ENCODE data around the gene CMC2.

Gene CMC2

DNA sequence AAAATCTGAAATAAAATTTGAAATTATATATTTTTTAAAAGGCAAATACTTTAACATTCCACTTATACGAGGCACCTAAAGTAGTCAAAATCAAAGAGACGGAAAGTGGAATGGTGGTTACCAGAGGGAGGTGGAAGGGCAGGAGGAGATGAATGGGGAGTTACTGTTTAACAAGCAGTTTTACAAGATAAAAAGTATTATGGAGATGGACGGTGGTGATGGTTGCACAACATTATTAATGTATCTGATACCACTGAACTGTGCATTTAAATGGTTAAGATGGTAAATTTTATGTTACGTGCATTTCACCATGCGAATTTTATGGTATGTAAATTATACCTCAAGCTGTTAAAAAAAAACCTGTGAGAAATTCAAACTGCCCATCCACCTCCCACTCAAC lies 5.4 kb downstream of the CMC2 start:
- DNase-seq = no peak

- DNase-seq = no peak
Measured at GRCh38 chr16:81000873-81001272, 5.8 kb downstream of the CMC2 start.

GRCh38 chr16:80997964-80998620 lies 8.6 kb downstream of the CMC2 start:
- DNase-seq = no peak

GRCh38 chr16:80997139-80997798 lies 9.4 kb downstream of the CMC2 start:
- DNase-seq = peak; percentile 22

- no peak for DNase-seq
Measured at GRCh38 chr16:80996688-80997138, 10.0 kb downstream of the CMC2 start.

GRCh38 chr16:80994451-80994850 lies 12.2 kb downstream of the CMC2 start:
- peak; percentile 47 for DNase-seq

GRCh38 chr16:80993834-80994233 lies 12.9 kb downstream of the CMC2 start:
- no peak for DNase-seq

DNA sequence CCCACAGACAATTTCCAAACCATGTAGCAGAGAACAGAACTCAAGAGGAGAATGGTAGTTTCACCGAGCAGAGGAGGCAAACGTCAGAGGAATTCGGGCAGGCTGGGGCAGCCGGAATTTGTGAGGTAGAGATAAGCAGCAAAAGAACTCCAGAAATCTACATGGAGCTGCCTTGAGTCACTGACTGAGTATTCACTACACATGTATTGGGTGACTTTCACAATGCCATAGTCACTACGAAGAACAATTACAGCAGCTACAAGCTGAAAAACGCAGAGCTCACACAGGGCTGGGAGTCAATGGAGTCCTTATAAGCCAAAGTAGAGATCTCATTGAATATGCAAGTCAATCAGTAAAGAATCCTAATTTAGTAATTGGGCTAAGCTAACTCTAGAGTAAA lies 13.4 kb downstream of the CMC2 start:
- peak; percentile 83 for DNase-seq

GRCh38 chr16:80992676-80993293 lies 13.9 kb downstream of the CMC2 start:
- DNase-seq = no peak

GRCh38 chr16:80991792-80992430 lies 14.8 kb downstream of the CMC2 start:
- DNase-seq = no peak

- DNase-seq = no peak
Measured at GRCh38 chr16:80990978-80991377, 15.7 kb downstream of the CMC2 start.

GRCh38 chr16:80990577-80990976 lies 16.1 kb downstream of the CMC2 start:
- DNase-seq = no peak

DNA sequence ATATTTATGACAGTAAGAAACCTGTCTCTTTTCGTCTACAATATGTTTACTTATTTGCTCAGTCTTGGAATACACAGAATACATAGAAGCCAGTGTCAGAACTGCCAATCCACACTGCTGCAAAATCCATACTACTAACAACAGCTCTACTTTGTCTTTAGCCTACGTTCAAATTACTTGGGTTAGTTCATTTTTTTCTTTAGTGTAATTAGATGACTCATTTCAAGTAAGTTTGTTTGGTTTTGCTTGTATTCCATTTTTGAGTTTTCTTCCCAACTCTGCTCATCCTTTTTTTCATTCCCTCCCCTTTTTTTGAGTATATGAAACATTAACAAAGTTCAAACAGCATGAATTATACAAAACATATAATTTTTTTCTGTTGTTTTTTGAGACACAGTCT lies 16.9 kb downstream of the CMC2 start:
- no peak for DNase-seq

DNA sequence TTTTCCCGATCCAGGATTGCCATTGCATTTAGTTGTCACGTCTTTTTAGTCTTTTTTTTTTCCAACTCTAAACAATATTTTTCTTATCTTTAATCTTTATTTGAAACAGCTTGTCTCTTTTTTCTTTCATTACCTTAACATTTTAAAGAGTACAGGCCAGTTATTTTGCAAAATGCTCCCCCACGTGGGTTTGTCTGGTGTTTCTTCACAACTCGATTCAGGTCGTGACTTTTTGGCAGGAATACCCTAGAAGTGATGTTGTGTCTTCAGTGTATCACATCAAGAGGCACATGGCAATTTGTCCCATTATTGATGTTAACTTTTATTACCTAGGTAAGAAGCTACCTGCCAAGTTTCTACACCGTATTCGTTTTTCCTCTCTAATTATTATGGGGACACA lies 17.9 kb downstream of the CMC2 start:
- no peak for DNase-seq

- no peak for DNase-seq
Measured at GRCh38 chr16:80986557-80986956, 20.1 kb downstream of the CMC2 start.

- DNase-seq = no peak
Measured at GRCh38 chr16:80985611-80986010, 21.1 kb downstream of the CMC2 start.

DNA sequence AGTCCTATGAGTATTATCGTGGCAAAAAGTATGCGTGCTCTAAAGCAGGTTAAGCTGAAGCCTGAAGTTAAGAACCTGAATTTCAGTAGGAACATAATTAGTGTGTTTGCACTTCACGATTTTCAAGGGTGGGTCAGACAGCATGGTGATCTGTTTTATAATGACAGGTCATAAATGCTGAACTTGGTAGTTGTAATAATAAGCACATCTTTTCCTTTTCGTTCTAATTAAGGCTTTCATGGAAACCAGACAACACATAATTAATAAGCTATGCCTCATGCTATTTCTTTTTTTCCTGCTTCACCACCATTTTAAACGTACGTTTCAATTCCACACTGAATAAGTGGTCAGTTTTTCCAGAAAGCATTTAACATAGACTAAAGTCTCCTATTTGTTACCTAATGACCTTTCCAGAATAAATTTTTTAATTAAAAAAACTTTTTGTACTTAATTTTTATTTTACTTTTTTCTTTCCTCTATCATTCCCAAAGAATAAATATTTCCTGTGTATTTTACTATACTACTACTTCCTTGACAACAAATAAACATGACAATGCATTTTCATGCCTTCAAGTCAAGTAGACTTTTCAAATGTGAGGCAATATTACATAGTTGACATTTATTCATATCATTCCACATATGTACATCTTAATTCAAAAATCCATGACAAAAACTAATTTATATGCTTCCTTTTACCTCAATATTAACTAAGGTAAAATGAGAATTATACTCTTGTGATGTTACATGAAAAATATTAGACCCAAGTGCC lies 22.4 kb downstream of the CMC2 start:
- DNase-seq = no peak

GRCh38 chr16:80982646-80983045 lies 24.0 kb downstream of the CMC2 start:
- DNase-seq = no peak

DNA sequence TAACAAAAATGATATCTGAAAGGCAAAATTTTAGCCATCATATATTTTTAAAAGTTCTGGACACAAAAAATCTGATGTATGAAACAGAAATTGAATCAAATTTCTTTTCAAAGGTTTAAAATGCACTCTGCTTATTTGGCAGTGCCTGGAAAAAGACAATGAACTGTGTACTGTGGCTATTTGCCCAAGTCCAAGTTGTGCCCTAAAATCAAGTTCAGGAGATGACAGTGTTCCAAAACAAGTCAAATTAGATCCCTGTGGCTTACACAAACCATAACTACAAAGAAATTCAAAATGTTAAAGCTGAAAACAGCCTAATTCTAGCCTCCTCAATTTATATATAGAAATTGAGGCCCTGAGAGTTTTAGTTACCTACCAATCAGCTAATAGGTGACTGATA lies 25.6 kb downstream of the CMC2 start:
- DNase-seq = no peak

DNA sequence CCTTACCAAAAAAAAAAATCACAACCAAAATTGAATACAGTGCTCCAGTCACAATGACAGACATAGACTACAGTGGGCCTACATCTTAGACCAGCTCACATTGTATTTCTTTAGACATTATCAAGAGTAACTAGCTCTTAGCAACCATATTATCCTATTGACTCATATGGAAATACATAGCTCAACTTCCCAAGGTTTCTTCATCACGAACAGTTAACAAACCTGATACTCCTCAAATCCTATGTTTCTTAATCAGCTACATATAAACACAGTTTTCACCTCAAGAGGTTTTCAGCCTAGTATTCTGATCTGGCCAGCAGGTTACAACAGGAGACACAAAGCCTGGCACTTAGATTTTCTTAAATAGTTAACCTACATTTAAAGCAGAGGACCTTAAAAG lies 29.7 kb downstream of the CMC2 start:
- no peak for DNase-seq

GRCh38 chr16:80974649-80975376 lies 31.9 kb downstream of the CMC2 start:
- DNase-seq = no peak

DNA sequence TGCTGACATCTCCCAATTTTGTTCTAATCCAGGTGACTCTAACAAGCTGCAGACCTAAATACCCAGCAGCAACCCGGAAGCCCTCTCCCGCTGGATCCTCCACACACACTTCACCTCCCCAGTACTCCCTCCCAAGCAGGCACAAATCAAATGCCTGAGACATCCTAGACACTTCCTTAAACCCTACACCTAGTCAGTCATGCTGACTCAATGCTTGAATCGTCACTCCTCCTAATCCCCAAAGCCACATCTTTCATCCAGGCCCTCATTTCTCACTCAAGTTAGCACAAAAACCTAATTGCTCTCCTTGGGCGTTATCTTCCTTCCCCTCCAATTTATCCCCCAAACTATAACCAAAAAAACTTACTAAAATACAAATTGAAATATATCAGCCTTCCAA lies 32.7 kb downstream of the CMC2 start:
- no peak for DNase-seq
